Measurements from ENCODE around the gene PLEKHO2.

The PLEKHO2 gene

GRCh38 chr15:64858021-64858575 is 16.4 kb downstream of the PLEKHO2 start:
- DNase-seq = no peak

DNA sequence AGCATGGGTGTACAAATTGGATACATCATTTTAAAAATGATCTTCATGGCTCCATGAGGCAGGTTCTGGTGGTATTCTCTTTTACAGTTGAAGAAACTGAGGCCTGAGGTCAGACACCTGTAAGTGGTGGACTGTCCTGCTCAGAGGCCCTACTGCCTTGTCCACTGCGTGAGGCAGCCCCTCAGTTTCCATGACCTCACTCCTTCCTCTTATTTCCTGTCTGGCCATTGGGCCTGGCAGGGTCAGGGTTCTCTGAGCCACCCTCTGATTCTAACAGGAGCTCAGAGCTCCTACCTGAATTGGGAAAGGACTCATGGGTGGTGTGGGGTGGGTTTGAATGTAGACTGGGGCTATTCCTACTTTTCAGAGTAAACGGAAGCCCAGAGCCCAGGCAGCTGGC is 17.5 kb downstream of the PLEKHO2 start:
- DNase-seq = no peak

DNA sequence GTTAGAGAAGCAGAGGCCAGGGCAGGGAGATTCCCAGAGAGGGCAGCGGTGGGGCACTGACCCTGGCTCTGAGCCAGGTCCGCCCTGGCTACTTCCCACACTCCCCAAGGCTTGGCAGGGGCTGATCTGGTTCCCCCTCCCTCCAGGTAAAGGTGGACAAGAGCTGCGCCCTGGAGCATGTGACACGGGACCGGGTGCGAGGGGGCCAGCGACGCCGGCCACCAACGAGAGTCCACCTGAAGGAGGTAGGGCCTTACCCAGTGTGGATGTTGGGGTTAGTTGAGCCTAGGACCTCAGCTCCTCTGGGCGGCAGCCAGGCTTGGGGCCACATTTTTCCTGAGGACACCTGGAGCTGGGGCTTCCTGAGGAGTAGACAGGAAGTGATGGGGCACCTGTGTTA is 19.6 kb downstream of the PLEKHO2 start:
- no peak for DNase-seq

DNA sequence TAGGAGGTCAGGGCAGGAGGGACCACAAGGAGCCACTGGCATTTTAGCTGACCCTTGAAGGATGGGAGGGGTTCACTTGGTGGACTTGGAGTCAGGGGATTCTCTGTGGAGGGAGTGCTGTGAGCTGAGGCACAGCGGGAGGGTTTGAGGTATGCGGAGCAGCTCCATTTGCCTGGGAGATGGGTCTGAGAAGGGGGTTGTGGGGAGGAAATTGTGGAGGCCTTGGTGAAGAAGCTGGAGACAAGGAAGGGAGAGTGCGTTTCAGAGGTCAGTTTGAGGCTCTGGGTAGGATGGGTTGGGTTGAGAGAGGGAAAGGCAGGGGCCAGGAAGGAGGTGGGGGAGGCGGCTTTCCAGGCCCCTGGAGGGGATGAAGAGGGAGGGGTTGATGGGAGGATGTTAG is 20.2 kb downstream of the PLEKHO2 start:
- no peak for DNase-seq

GRCh38 chr15:64862408-64862807 is 20.7 kb downstream of the PLEKHO2 start:
- no peak for DNase-seq

- no peak for DNase-seq
These were observed 22.4 kb downstream of the PLEKHO2 start for GRCh38 chr15:64864068-64864467.

GRCh38 chr15:64865126-64865997 is 23.6 kb downstream of the PLEKHO2 start:
- DNase-seq = no peak

DNA sequence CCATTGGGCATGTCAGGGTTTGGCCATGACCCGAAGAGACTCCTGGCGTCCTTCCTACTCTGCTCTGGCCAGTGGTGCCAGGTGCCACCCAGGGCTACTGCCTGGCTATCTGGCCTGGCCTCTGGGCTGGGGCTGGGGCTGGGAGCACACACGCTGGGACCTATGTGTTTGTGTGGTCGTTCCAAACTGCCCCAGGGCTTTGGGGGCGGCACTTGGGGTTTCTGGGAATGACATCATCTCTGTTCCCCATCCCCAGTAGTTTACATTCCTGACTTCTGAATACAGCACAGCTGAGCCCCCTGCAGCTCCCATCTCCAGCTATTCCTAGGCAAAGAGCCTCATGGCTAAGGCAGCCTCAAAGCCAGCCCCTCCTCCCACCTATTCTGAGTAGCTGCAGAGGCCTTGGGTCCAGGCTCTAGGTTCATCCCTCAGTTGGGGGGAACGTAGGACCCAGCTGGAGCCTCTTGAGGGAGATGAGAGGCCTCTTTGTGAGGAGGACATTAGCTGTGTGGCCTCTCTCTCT is 24.3 kb downstream of the PLEKHO2 start:
- DNase-seq = no peak

GRCh38 chr15:64869501-64869900 is 27.8 kb downstream of the PLEKHO2 start:
- no peak for DNase-seq

DNA sequence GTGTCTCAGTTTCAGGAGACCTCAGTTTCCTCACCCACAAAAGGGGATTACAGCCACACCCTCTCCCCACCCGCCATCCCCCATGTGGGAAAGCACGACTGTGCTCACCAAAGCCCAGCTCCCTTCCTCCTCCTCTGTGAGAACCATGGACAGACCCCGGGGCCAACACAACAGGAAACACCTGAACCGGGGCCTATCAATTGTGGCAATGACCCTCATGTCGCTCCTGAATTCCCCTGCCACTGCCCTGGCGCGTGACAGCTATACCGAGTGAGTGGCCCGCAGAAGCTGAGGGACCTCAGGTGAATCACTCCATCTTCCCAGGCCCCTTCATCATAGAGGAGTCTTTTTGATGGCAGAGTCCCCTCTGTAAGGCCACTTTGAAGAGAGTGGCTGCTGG is 28.6 kb downstream of the PLEKHO2 start:
- no peak for DNase-seq

DNA sequence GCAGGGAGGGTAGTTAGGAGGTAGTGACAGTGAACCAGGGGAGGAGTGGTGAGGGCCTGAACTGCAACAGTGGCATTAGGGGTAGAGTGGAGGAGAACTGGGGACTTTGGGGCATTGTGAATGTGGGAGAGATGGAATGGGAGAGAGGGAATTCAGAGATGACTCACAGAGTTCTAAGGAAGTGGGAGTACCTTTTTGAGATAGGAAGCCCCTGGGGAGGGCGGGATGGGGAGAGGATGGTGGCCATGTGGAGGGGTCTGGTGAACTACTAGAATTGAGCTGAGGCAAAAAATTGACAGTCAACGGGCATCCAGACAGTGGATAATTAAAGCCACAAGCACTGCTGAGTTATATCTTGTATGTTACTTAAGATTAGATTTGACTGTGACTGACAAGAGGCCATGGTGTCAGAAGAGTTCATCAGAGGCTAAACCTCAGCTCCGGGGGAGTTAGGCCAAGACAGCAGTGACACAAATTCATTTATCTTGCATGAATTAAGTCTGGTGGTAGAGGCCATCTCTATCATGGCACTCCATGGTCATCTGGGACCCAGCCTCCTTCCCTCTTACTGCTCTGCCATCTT is 34.0 kb downstream of the PLEKHO2 start:
- no peak for DNase-seq

DNA sequence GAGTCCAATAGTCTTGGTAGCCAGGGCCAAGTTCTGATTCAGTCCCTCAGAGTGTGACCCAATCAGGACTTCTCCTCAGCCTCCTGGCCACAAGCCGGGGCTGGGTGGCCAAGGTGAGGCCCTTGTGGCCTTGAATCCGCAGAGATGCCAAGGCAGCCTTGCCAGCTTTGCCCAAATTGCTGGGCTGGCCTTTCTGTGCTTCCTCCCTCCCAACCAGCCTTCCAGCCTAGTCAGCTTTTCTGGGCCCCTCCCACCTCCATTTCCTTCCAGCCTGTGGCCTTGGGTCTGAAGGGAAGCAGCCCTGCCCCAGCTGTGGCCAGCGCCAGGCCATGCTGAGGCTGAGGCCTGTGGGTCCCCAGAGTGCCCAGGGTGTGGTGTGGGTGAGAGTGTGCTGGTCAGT is 35.7 kb downstream of the PLEKHO2 start:
- no peak for DNase-seq

GRCh38 chr15:64878705-64879104 is 37.0 kb downstream of the PLEKHO2 start:
- no peak for DNase-seq

DNA sequence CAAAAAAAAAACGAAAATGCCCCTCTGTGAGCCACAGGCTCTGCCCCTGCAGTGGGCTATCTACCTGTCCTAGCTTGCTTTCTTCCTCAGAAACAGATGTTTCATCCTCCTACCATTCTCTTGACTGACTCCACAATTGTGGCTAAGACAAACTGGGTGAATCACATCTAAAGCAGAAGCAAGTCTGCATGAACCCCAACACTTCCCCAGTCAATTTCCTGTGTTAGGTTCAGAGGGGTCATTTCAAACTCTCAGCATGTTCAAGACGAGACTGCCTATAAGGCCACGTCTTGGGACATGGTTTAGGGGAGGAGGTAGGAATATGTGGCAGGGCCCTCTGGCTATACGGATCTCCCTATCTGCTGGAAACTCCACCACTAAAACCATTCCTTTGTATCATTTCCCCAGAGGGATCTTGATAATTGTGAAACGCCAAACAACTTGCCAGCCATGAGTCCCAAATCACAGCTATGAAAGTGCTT is 41.4 kb downstream of the PLEKHO2 start:
- DNase-seq = no peak

DNA sequence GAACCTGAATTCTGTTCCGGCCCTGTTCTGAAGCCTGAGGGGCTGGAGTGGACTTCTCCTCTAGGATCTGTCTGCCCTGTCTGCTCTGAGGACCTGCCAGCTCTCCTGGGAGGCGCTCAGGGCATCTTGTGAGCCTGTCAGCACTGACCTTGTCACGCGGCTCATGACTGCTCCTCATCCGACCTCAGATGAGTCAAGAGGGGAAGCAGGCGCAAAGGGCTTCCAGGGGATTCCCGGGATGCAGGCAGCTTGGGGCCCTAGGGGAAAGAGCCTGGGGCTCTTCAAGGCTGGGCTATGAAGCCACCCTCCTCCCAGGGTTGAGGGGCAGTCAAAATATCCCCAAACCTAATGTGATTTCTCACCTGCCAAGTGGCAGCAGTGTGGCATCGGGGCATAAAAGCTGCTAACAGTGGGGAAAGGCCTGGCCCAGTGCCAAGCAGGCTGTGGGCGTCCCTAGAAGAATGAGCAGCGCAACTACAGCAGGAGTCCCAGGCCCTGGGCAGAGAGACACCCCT is 42.3 kb downstream of the PLEKHO2 start:
- DNase-seq = peak; percentile 73

DNA sequence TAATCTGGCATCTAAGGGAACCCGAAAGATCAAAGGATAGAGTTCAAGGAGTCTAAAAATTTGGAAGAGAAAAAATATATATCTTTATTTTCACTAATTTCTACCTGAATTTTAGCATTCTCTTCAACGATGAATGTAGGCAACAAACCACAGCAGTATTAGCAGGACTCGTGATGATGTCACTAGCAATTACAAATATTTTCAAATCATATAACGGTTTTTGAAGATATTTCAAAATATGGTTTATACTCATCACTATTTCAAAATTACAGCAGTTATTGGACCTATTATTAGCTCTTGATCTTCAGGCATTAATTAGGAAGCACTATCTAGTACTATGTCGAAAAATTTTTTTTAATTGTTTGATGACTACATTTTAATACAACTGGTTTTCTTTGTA is 43.0 kb downstream of the PLEKHO2 start:
- DNase-seq = no peak

- no peak for DNase-seq
These were observed 46.6 kb downstream of the PLEKHO2 start for GRCh38 chr15:64888336-64888735.

GRCh38 chr15:64891561-64891960 is 49.8 kb downstream of the PLEKHO2 start:
- no peak for DNase-seq

GRCh38 chr15:64892847-64893403 is 51.2 kb downstream of the PLEKHO2 start:
- DNase-seq = no peak

- peak; percentile 89 for DNase-seq
These were observed 52.0 kb downstream of the PLEKHO2 start for GRCh38 chr15:64893481-64894394.

- peak; percentile 65 for DNase-seq
These were observed 52.8 kb downstream of the PLEKHO2 start for GRCh38 chr15:64894395-64895056.

Data from activated CD4-positive, CD25-positive, alpha-beta regulatory T cell treated with anti-CD3 and anti-CD28 coated beads, Interleukin-2, amount 50 U/mL, for 72 hours (primary cell).